Suprapubic skin (tissue), 4 donors: ENCODE data around the gene FLT1. TPM values are rescaled to one million over a fixed set of nuclear protein-coding genes. Genes with fewer than 3 reads are reported as not detected.

Source experiments
- DNase-seq, 2 donors: peaks; one replicate each; pipeline ENCODE4 v3.0.0-alpha.2; 2019; ENCODE audit warnings: low spot score in 2 of 2
- H3K27ac ChIP-seq: fragments of 200-600 bp; sonication (generic); one replicate; pipeline ENCODE4 v1.5.1; 2019
- H3K27me3 ChIP-seq: fragments of 200-600 bp; sonication (generic); one replicate; pipeline ENCODE4 v1.5.1; 2019
- H3K36me3 ChIP-seq: fragments of 200-600 bp; sonication (generic); one replicate; pipeline ENCODE4 v1.5.1; 2019
- H3K4me1 ChIP-seq: fragments of 200-600 bp; sonication (generic); one replicate; pipeline ENCODE4 v1.5.1; 2019
- H3K4me3 ChIP-seq: fragments of 200-600 bp; sonication (generic); one replicate; pipeline ENCODE4 v1.5.1; 2019; ENCODE audit warnings: mild to moderate bottlenecking
- H3K9me3 ChIP-seq: fragments of 200-600 bp; sonication (generic); one replicate; pipeline ENCODE4 v1.5.1; 2019
- EP300 ChIP-seq: sonication (generic); formaldehyde crosslinking; IDR thresholded peaks from one replicate; pipeline ENCODE4 v1.6.1; 2017; ENCODE audit warnings: antibody characterized with exemption
- POLR2A ChIP-seq, 2 donors: fragments of 450-650 bp; IDR thresholded peaks; one replicate each; pipeline ENCODE4 v1.6.1; 2017; ENCODE audit warnings: antibody characterized with exemption in 2 of 2, mild to moderate bottlenecking in 2 of 2, moderate library complexity in 2 of 2
- POLR2AphosphoS5 ChIP-seq, 3 donors: sonication (generic); formaldehyde crosslinking; IDR thresholded peaks; one replicate each; pipeline ENCODE4 v1.6.1; 2017; ENCODE audit warnings: antibody characterized with exemption in 3 of 3
- WGBS: methylation state at CpG from one replicate; pipeline ENCODE4 v1.1.5; 2018; 5-methylcytosine and 5-hydroxymethylcytosine counted together
- total RNA-seq, 4 donors: library from RNA; depleted of rRNA; stranded (reverse); fragments of >200 nt; gene quantifications; one replicate each; pipeline ENCODE4 v1.1.0, GENCODE V29; 2016
- TF ChIP-seq, protein P1 (sequence below), 2 donors: fragments of 200-600 bp in 1 of 2; fragments of 450-650 bp in 1 of 2; sonication (generic) in 1 of 2; IDR thresholded peaks; one replicate each; pipeline ENCODE4 v1.5.1; 2016 to 2019; ENCODE audit warnings: antibody characterized with exemption in 2 of 2, mild to moderate bottlenecking in 1 of 2, moderate library complexity in 1 of 2

FLT1 gene
- total RNA-seq, 4 donors from 2014 or later = 3.8 to 14.2 (median 6.8) TPM

DNA sequence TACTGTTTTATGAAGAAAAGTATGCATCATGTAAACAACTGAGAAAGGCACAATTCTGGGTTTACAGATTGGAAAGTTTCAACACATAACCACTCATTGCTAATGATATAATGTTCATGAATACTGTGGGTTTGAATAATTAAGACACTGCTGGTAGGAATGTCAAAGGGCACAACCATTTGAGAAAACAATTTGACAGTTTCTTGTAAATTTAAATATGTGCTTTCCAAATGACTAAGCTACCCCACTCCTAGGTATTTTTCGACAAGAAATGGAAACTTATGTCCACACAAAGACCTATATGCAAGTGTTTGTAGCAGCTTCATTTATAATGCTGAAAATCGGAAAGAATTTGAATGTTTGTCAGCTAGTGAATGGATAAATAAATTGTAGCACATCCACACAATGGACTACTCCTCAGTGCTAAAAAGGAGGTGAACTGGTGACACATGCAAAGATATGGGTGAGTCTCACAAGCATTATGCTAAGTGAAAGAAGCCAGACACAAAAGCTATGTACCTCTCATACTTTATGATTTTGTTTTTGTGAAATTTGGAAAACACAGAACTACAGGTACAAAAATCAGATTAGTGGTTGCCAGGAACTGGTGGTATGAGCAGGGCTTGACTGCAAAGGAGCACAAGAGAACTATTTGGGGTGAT lies 44.8 kb upstream of the FLT1 start:
- Histone ChIP-seq H3K36me3 (no peaks in the 10 kb centered on the region), H3K4me3 (no peak overlapping the region), H3K27ac (no peak overlapping the region), H3K9me3 (no peaks in the 10 kb centered on the region), H3K4me1 (no peaks in the 10 kb centered on the region), H3K27me3 (peaks cover 8% of the 10 kb centered on the region)
- DNase-seq = no peak
- 83% methylated on average over 2 of the region's 2 CpGs for WGBS
- TF ChIP-seq EP300 (no peak), POLR2A (IDR thresholded peaks at IDR 0.05) (no peak), POLR2AphosphoS5 (IDR thresholded peaks at IDR 0.05) (no peak)
- TF ChIP-seq, protein P1, sequence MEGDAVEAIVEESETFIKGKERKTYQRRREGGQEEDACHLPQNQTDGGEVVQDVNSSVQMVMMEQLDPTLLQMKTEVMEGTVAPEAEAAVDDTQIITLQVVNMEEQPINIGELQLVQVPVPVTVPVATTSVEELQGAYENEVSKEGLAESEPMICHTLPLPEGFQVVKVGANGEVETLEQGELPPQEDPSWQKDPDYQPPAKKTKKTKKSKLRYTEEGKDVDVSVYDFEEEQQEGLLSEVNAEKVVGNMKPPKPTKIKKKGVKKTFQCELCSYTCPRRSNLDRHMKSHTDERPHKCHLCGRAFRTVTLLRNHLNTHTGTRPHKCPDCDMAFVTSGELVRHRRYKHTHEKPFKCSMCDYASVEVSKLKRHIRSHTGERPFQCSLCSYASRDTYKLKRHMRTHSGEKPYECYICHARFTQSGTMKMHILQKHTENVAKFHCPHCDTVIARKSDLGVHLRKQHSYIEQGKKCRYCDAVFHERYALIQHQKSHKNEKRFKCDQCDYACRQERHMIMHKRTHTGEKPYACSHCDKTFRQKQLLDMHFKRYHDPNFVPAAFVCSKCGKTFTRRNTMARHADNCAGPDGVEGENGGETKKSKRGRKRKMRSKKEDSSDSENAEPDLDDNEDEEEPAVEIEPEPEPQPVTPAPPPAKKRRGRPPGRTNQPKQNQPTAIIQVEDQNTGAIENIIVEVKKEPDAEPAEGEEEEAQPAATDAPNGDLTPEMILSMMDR (IDR thresholded peaks at IDR 0.05) = no peak

DNA sequence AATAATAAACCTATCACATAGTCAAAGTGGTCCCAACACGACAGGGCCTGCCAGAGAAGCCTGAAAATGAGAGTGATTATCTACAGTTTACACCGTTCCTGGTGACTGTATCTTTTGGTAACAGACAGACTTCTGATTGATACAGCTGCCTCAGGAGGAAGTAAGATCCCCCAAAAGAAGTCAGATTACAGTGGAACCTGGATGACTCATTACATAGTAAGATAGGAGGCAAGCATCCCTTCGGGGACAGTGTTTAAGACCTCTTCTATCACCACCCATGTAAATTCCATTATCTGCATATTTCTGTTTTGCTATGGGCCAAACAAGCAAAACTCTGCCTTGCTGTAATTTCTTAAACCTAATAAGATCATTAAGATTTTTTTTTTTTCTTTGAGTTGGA lies 44.0 kb upstream of the FLT1 start:
- no peak for TF ChIP-seq EP300
- TF ChIP-seq POLR2A (IDR thresholded peaks at IDR 0.05) = no peak
- no peak for TF ChIP-seq POLR2AphosphoS5 (IDR thresholded peaks at IDR 0.05)
- TF ChIP-seq, protein P1 (IDR thresholded peaks at IDR 0.05) = no peak
- Histone ChIP-seq H3K27ac (no peak overlapping the region), H3K36me3 (no peaks in the 10 kb centered on the region), H3K4me1 (no peaks in the 10 kb centered on the region), H3K27me3 (peaks cover 12% of the 10 kb centered on the region), H3K9me3 (no peaks in the 10 kb centered on the region), H3K4me3 (no peak overlapping the region)
- no peak for DNase-seq
- 63% methylated on average over 3 of the region's 3 CpGs for WGBS

DNA sequence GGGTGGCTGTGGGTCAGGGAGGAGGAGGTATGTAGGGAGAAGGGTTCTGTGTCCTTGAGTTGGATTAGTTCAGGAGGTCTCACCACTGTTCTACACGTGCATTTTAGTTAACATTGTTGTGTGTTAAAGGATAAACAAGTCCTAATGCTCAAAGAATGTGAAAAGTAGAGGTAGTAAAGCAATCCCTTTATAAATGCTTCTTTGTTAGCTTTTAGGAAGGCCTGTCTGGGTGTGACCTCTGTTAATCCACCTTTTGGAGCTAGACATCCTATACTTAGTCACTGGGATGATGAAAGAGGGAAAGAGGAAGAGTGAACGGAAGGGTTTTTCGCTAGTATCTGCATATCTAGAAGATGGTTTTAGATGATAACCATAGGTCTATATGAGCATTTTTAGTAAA lies 42.2 kb upstream of the FLT1 start:
- WGBS = 73% methylated on average over 3 of the region's 3 CpGs
- H3K4me3 ChIP-seq = no peak overlapping the region
- peaks cover 9% of the 10 kb centered on the region for H3K4me1 ChIP-seq
- DNase-seq = no peak
- no peak overlapping the region for H3K27ac ChIP-seq
- H3K9me3 ChIP-seq = no peaks in the 10 kb centered on the region
- H3K36me3 ChIP-seq = no peaks in the 10 kb centered on the region
- TF ChIP-seq POLR2AphosphoS5 (IDR thresholded peaks at IDR 0.05) (no peak), POLR2A (IDR thresholded peaks at IDR 0.05) (no peak), EP300 (no peak)
- TF ChIP-seq, protein P1 (IDR thresholded peaks at IDR 0.05) = no peak
- peaks cover 29% of the 10 kb centered on the region for H3K27me3 ChIP-seq

DNA sequence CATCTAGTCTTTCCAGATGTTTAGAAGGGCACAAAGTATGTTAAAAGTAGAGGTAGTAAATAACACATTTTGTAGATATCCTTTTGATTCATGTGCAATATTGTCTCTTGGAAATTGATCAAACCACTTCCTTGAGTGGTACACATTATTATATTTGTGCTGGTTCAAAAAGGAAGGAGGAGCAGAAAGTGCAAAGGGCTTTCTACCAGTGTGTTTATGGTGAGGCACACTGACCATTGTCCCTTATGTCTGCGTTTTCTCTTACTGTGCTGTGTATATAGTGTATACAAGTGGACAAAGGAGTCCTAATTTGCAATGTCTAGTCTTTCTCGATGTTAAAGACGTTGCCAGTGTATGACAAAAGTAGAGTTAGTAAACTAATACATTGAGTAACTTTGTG lies 41.4 kb upstream of the FLT1 start:
- peaks cover 37% of the 10 kb centered on the region for H3K27me3 ChIP-seq
- peaks cover 17% of the 10 kb centered on the region for H3K4me1 ChIP-seq
- no peaks in the 10 kb centered on the region for H3K36me3 ChIP-seq
- no peaks in the 10 kb centered on the region for H3K9me3 ChIP-seq
- no peak overlapping the region for H3K4me3 ChIP-seq
- no peak for TF ChIP-seq EP300
- WGBS = 82% methylated on average over 3 of the region's 3 CpGs
- no peak for DNase-seq
- no peak overlapping the region for H3K27ac ChIP-seq

DNA sequence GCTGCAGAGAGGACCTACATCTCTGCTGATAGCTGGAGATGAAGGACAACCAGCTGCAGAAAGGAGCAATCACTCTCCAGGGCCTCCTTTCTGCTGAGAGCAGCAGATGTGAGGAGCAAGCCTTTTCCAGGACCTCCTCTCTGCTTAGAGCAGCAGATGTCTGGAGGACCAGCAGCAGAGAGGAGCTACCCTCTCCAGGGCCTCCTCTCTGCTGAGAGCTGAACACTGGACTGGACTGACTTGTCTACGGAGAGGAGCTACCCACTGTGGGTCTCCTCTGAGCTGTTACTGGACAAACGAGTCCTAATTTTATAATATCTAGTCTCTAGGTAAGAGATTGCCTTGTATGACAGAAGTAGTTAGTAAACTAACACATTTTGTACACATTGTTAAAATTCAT lies 40.8 kb upstream of the FLT1 start:
- H3K27me3 ChIP-seq = peaks cover 43% of the 10 kb centered on the region
- H3K9me3 ChIP-seq = no peaks in the 10 kb centered on the region
- 76% methylated on average over 2 of the region's 2 CpGs for WGBS
- H3K27ac ChIP-seq = no peak overlapping the region
- H3K4me1 ChIP-seq = peaks cover 23% of the 10 kb centered on the region
- H3K4me3 ChIP-seq = no peak overlapping the region
- DNase-seq = no peak
- H3K36me3 ChIP-seq = no peaks in the 10 kb centered on the region
- TF ChIP-seq POLR2AphosphoS5 (IDR thresholded peaks at IDR 0.05) = no peak
- no peak for TF ChIP-seq EP300
- no peak for TF ChIP-seq POLR2A (IDR thresholded peaks at IDR 0.05)
- TF ChIP-seq, protein P1 (IDR thresholded peaks at IDR 0.05) = no peak

DNA sequence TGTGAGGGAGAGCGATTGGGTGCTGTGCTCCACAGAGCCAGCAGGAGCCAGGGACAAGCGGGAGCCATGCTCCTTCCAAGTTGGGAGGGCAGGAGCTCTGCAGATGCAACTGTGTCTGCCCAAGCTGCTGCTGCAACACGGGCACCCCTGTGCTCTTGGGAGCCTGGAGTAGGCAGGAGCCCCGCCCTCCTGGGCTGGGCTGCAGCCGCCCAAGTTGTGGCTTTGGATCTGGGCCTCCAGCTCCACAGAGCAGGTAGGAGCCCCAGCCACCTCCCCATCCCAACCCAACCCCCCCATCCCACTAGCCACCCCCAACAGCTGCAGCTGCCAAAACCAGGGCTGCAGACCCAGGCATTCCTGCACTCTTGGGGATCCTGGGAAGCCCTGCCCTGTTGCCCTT lies 39.9 kb upstream of the FLT1 start:
- DNase-seq = no peak
- no peaks in the 10 kb centered on the region for H3K9me3 ChIP-seq
- TF ChIP-seq POLR2AphosphoS5 (IDR thresholded peaks at IDR 0.05) = no peak
- TF ChIP-seq POLR2A (IDR thresholded peaks at IDR 0.05) = no peak
- TF ChIP-seq EP300 = no peak
- TF ChIP-seq, protein P1 (IDR thresholded peaks at IDR 0.05) = no peak
- no peak overlapping the region for H3K27ac ChIP-seq
- H3K27me3 ChIP-seq = peaks cover 53% of the 10 kb centered on the region
- no CpG with 5 or more reads among the region's 5 CpGs for WGBS
- no peaks in the 10 kb centered on the region for H3K36me3 ChIP-seq
- peaks cover 24% of the 10 kb centered on the region for H3K4me1 ChIP-seq
- H3K4me3 ChIP-seq = no peak overlapping the region
